ENCODE measurements around the gene MAT2A. TPM values are rescaled to one million over a fixed set of nuclear protein-coding genes. Genes with fewer than 3 reads are reported as not detected.
"Not testable (repeated sequence)": the region's sequence is repeated elsewhere in the genome, so short reads cannot be mapped to it uniquely, and the experiment has no call there.

The MAT2A gene
- total and polyA plus RNA-seq, 4 experiments from 2014 or later = 75.4 to 182 (median 151) TPM

DNA sequence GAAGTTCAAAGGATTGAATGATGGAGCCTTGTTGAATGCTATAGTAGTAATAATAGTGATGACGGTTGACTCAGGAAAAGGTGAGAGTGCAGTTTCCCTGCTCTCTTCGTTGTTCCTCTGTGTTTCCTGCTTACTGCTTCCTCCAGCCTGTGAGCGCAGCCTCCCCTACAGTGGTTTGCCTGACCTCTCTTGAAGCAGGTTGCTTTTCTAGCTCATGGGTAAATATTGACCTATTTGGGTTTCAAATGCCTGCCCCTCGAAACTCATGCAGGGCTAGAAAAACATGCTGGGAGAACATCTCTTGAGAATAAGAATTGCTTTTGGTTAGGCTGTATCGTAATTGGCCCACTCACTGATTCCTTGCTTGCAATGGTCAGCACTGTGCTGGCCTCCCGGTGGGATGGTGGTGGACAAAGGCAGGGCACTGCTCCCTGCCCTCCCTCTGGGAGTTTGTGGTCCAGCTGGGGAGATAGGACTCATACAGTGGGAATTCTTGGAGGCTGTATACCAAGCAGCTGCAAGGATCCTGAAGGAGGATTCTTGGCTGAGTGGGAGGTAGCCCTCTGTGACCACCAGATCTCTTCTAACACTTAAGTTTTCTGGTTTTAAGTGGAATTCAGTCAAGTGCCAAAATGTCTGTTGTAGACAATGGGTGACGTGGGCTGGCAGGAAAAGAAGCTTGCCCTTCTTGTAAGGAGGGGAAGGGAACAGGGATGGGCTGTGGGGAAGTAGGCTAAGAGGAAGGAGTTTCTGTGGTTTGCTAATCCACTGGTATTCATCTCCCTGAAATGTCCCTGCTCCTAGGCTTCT lies 51.2 kb downstream of the MAT2A start:
- no peaks in the 10 kb centered on the region for H3K9me3 ChIP-seq (ENCODE audit: control insufficient read depth in 1 of 2, low read length in 2 of 2)
- POLR2A ChIA-PET (ENCODE audit: partially characterized antibody) = interaction anchor here (1.4 to 1.5 kb wide), 2 partner anchors 13 to 22 kb away, joined by 5 to 7 read pairs; partner anchors contain the start of genes C2orf68 and TMEM150A
- intact Hi-C loops (cut with micrococcal nuclease) = no loop called here
- H3K4me1 ChIP-seq (ENCODE audit: insufficient read depth, low read length) = peaks cover 29% of the 10 kb centered on the region
- Mint-ChIP-seq H3K36me3 (peaks cover 0 to 6% of the 10 kb centered on the region in 2 donors), H3K4me3 (no peak overlapping the region), H3K4me1 (peaks cover 31 to 43% (median 38%) of the 10 kb centered on the region in 4 donors), H3K27me3 (no peaks in the 10 kb centered on the region), H3K9me3 (no peaks in the 10 kb centered on the region), H3K27ac (peak overlapping the region in 6 of 7 donors; percentile 8 to 70 (median 47))
- no peaks in the 10 kb centered on the region for H3K36me3 ChIP-seq (ENCODE audit: insufficient read depth, low read length)
- CTCF ChIA-PET (ENCODE audit: partially characterized antibody) = interaction anchor here (1.0 kb wide), 1 partner anchor 10 kb away, joined by 3 read pairs; no protein-coding TSS in a partner anchor
- H3K27ac ChIP-seq (ENCODE audit: low read depth, low read length) = no peak overlapping the region
- no peaks in the 10 kb centered on the region for H3K27me3 ChIP-seq (ENCODE audit: insufficient read depth, low read length)
- H3K4me3 ChIP-seq (ENCODE audit: low read length in 2 of 2) = no peak overlapping the region
- no peak for DNase-seq

DNA sequence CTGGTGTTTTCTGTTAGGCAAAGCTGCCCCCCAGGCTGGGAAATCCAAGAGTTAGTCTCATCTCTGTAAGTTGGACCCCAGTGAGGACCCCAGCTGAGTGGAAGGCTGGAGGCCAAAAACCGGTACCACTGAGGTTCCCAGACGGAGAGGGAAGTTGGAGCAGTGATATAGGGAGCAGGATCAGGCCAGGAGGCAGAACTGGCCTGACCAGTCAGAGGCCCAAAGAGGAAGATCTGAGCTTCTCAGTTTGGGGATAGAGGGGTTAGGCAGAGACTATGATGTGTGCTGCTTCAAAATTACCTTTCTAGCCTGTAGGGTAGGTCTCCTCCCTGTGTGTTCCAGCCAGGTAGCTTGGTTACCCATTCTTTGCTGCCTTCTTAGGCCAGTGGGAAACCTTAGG lies 52.0 kb downstream of the MAT2A start:
- no peak overlapping the region for H3K4me3 Mint-ChIP-seq
- H3K27ac ChIP-seq (ENCODE audit: low read depth, low read length) = no peak overlapping the region
- intact Hi-C loops (cut with micrococcal nuclease) = no loop called here
- peaks cover 0 to 14% of the 10 kb centered on the region in 2 donors for H3K36me3 Mint-ChIP-seq
- H3K4me1 Mint-ChIP-seq = peaks cover 28 to 43% (median 37%) of the 10 kb centered on the region in 4 donors
- no peaks in the 10 kb centered on the region for H3K36me3 ChIP-seq (ENCODE audit: insufficient read depth, low read length)
- CTCF ChIA-PET (ENCODE audit: partially characterized antibody) = interaction anchor here (0.6 to 1.0 kb wide), 2 partner anchors 10 to 205 kb away, joined by 3 read pairs; no protein-coding TSS in a partner anchor
- peaks cover 22% of the 10 kb centered on the region for H3K4me1 ChIP-seq (ENCODE audit: insufficient read depth, low read length)
- H3K9me3 Mint-ChIP-seq = peaks cover 0 to 1% (median 0%) of the 10 kb centered on the region in 8 donors
- H3K9me3 ChIP-seq (ENCODE audit: control insufficient read depth in 1 of 2, low read length in 2 of 2) = no peaks in the 10 kb centered on the region
- no peaks in the 10 kb centered on the region for H3K27me3 Mint-ChIP-seq
- no peak overlapping the region for H3K4me3 ChIP-seq (ENCODE audit: low read length in 2 of 2)
- no peaks in the 10 kb centered on the region for H3K27me3 ChIP-seq (ENCODE audit: insufficient read depth, low read length)
- peak overlapping the region in 1 of 7 donors; percentile 73 for H3K27ac Mint-ChIP-seq
- POLR2A ChIA-PET (ENCODE audit: partially characterized antibody) = interaction anchor here (1.4 to 1.5 kb wide), 2 partner anchors 12 to 21 kb away, joined by 5 to 7 read pairs; partner anchors contain the start of genes C2orf68 and TMEM150A
- DNase-seq = no peak

DNA sequence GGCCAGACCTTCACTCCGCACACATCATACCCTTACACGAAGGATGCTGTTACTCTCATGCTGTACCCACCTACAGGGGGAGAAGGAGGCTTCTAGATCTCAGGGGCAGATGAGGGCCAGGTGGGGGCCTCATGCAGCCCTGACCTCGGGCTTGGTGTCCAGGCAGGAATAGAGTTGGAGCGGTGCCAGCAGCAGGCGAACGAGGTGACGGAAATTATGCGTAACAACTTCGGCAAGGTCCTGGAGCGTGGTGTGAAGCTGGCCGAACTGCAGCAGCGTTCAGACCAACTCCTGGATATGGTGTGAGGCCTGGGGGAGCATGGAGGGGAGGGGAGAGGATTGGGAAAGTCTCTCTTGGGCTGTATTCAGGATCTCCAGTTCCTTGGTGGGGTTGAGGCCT lies 52.6 kb downstream of the MAT2A start:
- Histone ChIP-seq H3K4me1 (ENCODE audit: insufficient read depth, low read length) (peaks cover 25% of the 10 kb centered on the region), H3K4me3 (ENCODE audit: low read length in 2 of 2) (no peak overlapping the region), H3K9me3 (ENCODE audit: control insufficient read depth in 1 of 2, low read length in 2 of 2) (no peaks in the 10 kb centered on the region), H3K27ac (ENCODE audit: low read depth, low read length) (no peak overlapping the region), H3K27me3 (ENCODE audit: insufficient read depth, low read length) (no peaks in the 10 kb centered on the region), H3K36me3 (ENCODE audit: insufficient read depth, low read length) (no peaks in the 10 kb centered on the region)
- H3K4me3 Mint-ChIP-seq = peak overlapping the region in 1 of 8 donors; percentile 55
- intact Hi-C loops (cut with micrococcal nuclease) = no loop called here
- ChIA-PET CTCF (ENCODE audit: partially characterized antibody) (interaction anchor here (0.6 kb wide), 1 partner anchor 206 kb away, joined by 3 read pairs; no protein-coding TSS in a partner anchor), POLR2A (ENCODE audit: partially characterized antibody) (interaction anchor here (1.4 to 1.7 kb wide), 3 partner anchors 9 to 20 kb away, joined by 5 to 7 read pairs (median 5); partner anchors contain the start of genes C2orf68 and TMEM150A)
- peaks cover 0 to 1% (median 0%) of the 10 kb centered on the region in 8 donors for H3K9me3 Mint-ChIP-seq
- no peaks in the 10 kb centered on the region for H3K27me3 Mint-ChIP-seq
- peaks cover 30 to 46% (median 38%) of the 10 kb centered on the region in 4 donors for H3K4me1 Mint-ChIP-seq
- H3K27ac Mint-ChIP-seq = peak overlapping the region in 2 of 7 donors; percentile 24 to 57
- DNase-seq = no peak
- peaks cover 0 to 16% of the 10 kb centered on the region in 2 donors for H3K36me3 Mint-ChIP-seq

DNA sequence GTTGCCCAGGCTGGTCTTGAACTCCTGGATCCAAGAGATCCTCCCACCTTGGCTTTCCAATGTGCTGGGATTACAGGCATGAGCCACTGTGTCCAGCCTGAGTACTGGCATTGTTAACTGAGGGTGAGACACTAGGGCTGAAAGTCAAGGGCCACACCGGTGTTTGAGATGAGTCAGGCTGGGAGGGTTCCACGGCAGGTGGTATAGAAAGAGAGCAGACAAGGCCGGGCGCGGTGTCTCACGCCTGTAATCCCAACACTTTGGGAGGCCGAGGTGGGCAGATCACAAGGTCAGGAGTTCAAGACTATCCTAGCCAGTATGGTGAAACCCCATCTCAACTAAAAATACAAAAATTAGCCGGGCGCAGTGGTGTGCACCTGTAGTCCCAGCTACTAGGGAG lies 53.3 kb downstream of the MAT2A start:
- H3K9me3 ChIP-seq (ENCODE audit: control insufficient read depth in 1 of 2, low read length in 2 of 2); DNase-seq; intact Hi-C loops (cut with micrococcal nuclease); H3K9me3 Mint-ChIP-seq; CTCF ChIA-PET (ENCODE audit: partially characterized antibody); H3K27me3 ChIP-seq (ENCODE audit: insufficient read depth, low read length); H3K36me3 ChIP-seq (ENCODE audit: insufficient read depth, low read length); H3K4me3 ChIP-seq (ENCODE audit: low read length in 2 of 2); H3K27ac ChIP-seq (ENCODE audit: low read depth, low read length); H3K27me3 Mint-ChIP-seq: not testable (repeated sequence)
- H3K4me1 ChIP-seq (ENCODE audit: insufficient read depth, low read length) = peaks cover 31% of the 10 kb centered on the region
- peaks cover 34 to 52% (median 42%) of the 10 kb centered on the region in 4 donors for H3K4me1 Mint-ChIP-seq
- H3K36me3 Mint-ChIP-seq = peaks cover 0 to 22% of the 10 kb centered on the region in 2 donors
- peak overlapping the region in 2 of 8 donors; percentile 18 to 36 for H3K4me3 Mint-ChIP-seq
- POLR2A ChIA-PET (ENCODE audit: partially characterized antibody) = interaction anchor here (0.9 to 5.7 kb wide), 4 partner anchors 8 to 265 kb away, joined by 3 to 50 read pairs (median 25); partner anchors contain the start of genes MAT2A and VAMP8
- H3K27ac Mint-ChIP-seq = peak overlapping the region in 2 of 7 donors; percentile 24 to 66

DNA sequence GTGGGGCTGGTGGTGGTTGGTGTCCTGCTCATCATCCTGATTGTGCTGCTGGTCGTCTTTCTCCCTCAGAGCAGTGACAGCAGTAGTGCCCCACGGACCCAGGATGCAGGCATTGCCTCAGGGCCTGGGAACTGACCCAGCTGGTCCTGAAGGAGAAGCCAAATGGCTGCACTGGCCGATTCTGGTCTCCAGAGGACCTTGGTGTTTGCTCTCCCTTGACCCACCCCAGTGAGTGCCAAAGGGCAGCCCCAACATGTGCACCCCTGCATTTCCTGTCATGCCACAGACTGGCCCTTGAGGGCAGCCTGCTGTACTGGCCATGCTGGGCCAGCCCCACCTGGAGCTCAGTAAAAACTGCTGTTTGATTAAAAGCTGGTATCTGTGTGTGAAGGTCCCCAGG lies 54.1 kb downstream of the MAT2A start:
- DNase-seq = no peak
- Histone ChIP-seq H3K27ac (ENCODE audit: low read depth, low read length) (no peak overlapping the region), H3K4me3 (ENCODE audit: low read length in 2 of 2) (no peak overlapping the region), H3K4me1 (ENCODE audit: insufficient read depth, low read length) (peaks cover 27% of the 10 kb centered on the region), H3K36me3 (ENCODE audit: insufficient read depth, low read length) (peaks cover 4% of the 10 kb centered on the region), H3K9me3 (ENCODE audit: control insufficient read depth in 1 of 2, low read length in 2 of 2) (no peaks in the 10 kb centered on the region), H3K27me3 (ENCODE audit: insufficient read depth, low read length) (no peaks in the 10 kb centered on the region)
- Mint-ChIP-seq H3K27ac (peak overlapping the region in 3 of 7 donors; percentile 12 to 96 (median 29)), H3K27me3 (no peaks in the 10 kb centered on the region), H3K4me1 (peaks cover 30 to 48% (median 38%) of the 10 kb centered on the region in 4 donors), H3K36me3 (peaks cover 0 to 25% of the 10 kb centered on the region in 2 donors), H3K9me3 (peaks cover 0 to 1% (median 0%) of the 10 kb centered on the region in 8 donors), H3K4me3 (no peak overlapping the region)
- intact Hi-C loops (cut with micrococcal nuclease) = no loop called here
- POLR2A ChIA-PET (ENCODE audit: partially characterized antibody) = interaction anchor here (0.9 to 5.7 kb wide), 5 partner anchors 7 to 266 kb away, joined by 3 to 50 read pairs (median 7); partner anchors contain the start of genes MAT2A, TMEM150A and VAMP8
- CTCF ChIA-PET (ENCODE audit: partially characterized antibody) = interaction anchor here (3.0 kb wide), 1 partner anchor 44 kb away, joined by 15 read pairs; no protein-coding TSS in a partner anchor

Other genes with a start within 250 kb of the MAT2A start
- 100 to 1,000 TPM; 188 to 195 TPM for gene TGOLN2, start 211.2 kb upstream of the MAT2A start, total RNA-seq
- 10 to 100 TPM; 29.8 to 54.7 TPM for gene TGOLN2, start 211.2 kb upstream of the MAT2A start, polyA plus RNA-seq
- gene RETSAT, start 184.6 kb upstream of the MAT2A start, total RNA-seq = 10 to 100 TPM; 33.0 to 33.4 TPM
- 10 to 100 TPM; 20.8 to 24.3 TPM for gene RETSAT, start 184.6 kb upstream of the MAT2A start, polyA plus RNA-seq
- gene ELMOD3, start 184.4 kb upstream of the MAT2A start, total RNA-seq = 10 to 100 TPM; 29.8 to 33.2 TPM
- 10 to 100 TPM; 10.1 to 11.2 TPM for gene ELMOD3, start 184.4 kb upstream of the MAT2A start, polyA plus RNA-seq
- 10 to 100 TPM; 25.6 to 38.5 TPM for gene CAPG, start 128.8 kb upstream of the MAT2A start, total RNA-seq
- 100 to 1,000 TPM; 113 to 136 TPM for gene CAPG, start 128.8 kb upstream of the MAT2A start, polyA plus RNA-seq
- gene SH2D6, start 120.5 kb upstream of the MAT2A start, total RNA-seq = 1 to 10 TPM; 1.5 to 1.6 TPM
- gene SH2D6, start 120.5 kb upstream of the MAT2A start, polyA plus RNA-seq = not detected
- 10 to 100 TPM; 28.5 to 38.1 TPM for gene GGCX, start 22.3 kb downstream of the MAT2A start, total RNA-seq
- gene GGCX, start 22.3 kb downstream of the MAT2A start, polyA plus RNA-seq = 10 to 100 TPM in 1 of 2 donors, 1 to 10 TPM in 1; 8.4 to 11.0 TPM
- gene VAMP8, start 38.4 kb downstream of the MAT2A start, total RNA-seq = 100 to 1,000 TPM in 1 of 2 experiments, 10 to 100 TPM in 1; 98.5 to 107 TPM
- 100 to 1,000 TPM; 401 to 612 TPM for gene VAMP8, start 38.4 kb downstream of the MAT2A start, polyA plus RNA-seq
- gene VAMP5, start 45.3 kb downstream of the MAT2A start, total RNA-seq = 10 to 100 TPM; 25.5 to 25.6 TPM
- 100 to 1,000 TPM; 109 to 136 TPM for gene VAMP5, start 45.3 kb downstream of the MAT2A start, polyA plus RNA-seq
- gene RNF181, start 56.6 kb downstream of the MAT2A start, total RNA-seq = 10 to 100 TPM; 73.6 to 77.1 TPM
- gene RNF181, start 56.6 kb downstream of the MAT2A start, polyA plus RNA-seq = 100 to 1,000 TPM; 176 to 215 TPM
- gene TMEM150A, start 63.5 kb downstream of the MAT2A start, total RNA-seq = 10 to 100 TPM; 13.3 to 14.3 TPM
- gene TMEM150A, start 63.5 kb downstream of the MAT2A start, polyA plus RNA-seq = 10 to 100 TPM; 15.3 to 17.9 TPM
- gene C2orf68, start 72.9 kb downstream of the MAT2A start, total RNA-seq = 10 to 100 TPM; 87.3 to 89.9 TPM
- gene C2orf68, start 72.9 kb downstream of the MAT2A start, polyA plus RNA-seq = 10 to 100 TPM; 16.9 to 19.4 TPM
- gene USP39, start 77.0 kb downstream of the MAT2A start, total RNA-seq = 10 to 100 TPM; 57.2 to 61.7 TPM
- gene USP39, start 77.0 kb downstream of the MAT2A start, polyA plus RNA-seq = 10 to 100 TPM; 72.5 to 90.2 TPM
- gene SFTPB, start 129.0 kb downstream of the MAT2A start, total RNA-seq = not detected
- not detected for gene SFTPB, start 129.0 kb downstream of the MAT2A start, polyA plus RNA-seq
- 10 to 100 TPM; 17.2 to 20.0 TPM for gene GNLY, start 155.2 kb downstream of the MAT2A start, total RNA-seq
- gene GNLY, start 155.2 kb downstream of the MAT2A start, polyA plus RNA-seq = 10 to 100 TPM; 22.3 to 32.2 TPM
- gene ATOH8, start 214.8 kb downstream of the MAT2A start, total RNA-seq = not detected
- not detected for gene ATOH8, start 214.8 kb downstream of the MAT2A start, polyA plus RNA-seq